ENCODE measurements around the gene TFRC.
"Not testable (repeated sequence)": the region's sequence is repeated elsewhere in the genome, so short reads cannot be mapped to it uniquely, and the experiment has no call there.

TFRC gene

DNA sequence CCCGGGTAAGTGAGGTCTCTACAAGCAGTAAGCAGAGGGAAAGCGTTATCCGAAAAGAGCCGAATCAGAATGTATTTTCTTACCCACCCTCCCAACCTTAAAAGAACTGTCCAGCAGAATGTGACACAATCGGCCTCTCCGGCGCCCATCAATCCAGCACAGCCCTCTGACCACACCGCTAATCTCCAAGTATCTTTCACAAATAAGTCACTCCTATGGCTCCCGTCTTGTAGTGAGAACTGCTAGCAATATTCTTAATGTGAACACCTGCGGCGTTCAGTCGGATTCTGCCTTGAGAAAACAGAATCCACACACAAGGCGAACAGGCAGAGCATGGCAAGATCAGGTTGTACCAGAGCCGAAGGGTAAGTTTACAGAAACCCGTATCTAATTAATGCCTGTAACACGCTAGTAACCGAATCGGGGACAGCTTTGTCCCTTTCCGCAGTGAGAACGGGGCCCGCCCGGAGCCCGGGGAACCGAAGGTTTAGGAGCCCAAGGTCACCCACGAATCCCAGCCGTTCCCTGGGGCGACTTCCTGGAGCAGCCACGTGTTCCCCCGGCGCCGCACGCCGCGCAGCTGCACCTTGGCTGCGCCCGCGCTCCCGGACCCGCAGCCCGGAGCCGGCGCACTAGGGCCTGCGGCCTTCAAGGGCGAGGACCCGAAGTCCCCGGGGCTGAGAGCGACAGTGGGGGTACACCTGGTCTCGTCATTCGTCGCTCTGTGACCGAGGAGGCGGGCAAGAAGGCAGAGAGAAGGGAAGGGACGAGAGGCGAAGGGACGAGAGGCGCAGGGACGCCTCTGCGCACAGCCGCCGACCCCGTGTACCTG is 672 bp downstream of the TFRC start:
- peak; percentile 45 for DNase-seq (ENCODE audit: low read depth)

DNA sequence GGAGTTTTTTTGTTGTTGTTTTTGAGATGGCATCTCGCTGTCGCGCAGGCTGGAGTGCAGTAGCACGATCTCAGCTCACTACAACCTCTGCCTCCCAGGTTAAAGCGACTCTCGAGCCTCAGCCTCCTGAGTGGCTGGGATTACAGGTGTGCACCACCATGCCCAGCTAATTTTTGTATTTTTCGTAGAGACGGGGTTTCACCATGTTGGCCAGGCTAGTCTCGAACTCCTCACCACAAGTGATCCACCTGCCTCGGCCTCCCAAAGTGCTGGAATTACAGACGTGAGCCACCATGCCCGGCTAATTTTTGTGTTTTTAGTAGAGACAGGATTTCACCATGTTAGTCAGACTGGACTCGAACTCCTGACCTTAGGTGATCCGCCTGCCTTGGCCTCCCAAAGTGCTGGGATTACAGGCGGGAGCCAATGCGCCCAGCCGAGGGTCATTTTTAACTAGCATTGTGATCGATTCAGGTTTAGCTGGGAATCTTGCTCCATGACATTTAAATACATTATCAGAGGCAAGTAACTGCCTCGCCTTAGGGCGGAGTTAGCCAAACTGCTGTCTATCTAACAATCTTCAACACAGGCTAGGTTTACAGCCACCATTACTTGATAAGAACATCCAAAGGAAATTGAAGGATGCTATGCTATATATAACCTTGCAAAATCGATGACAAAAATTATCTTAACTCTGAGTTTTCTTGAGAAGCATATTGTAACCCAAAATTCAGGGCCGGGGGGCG is 1.6 kb downstream of the TFRC start:
- DNase-seq (ENCODE audit: low read depth): not testable (repeated sequence)

DNA sequence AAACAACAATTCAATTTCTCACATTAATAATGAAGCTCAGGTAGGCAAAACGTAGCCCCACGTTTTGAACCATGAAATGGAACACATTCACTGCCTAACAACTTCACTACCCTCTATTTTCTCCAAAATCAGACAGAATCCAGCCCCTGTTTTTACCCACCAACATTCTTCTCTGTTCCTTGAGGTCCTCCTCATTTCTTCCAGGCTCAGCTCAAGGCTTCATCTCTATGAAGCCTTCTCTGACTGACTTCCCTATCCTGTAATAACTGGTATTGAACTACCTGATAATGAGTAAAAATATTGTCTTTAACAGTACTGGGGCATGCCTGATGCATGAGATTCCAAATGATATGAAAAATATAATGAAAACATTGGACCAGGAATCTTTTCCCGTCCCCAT is 2.2 kb downstream of the TFRC start:
- no peak for DNase-seq (ENCODE audit: low read depth)

DNA sequence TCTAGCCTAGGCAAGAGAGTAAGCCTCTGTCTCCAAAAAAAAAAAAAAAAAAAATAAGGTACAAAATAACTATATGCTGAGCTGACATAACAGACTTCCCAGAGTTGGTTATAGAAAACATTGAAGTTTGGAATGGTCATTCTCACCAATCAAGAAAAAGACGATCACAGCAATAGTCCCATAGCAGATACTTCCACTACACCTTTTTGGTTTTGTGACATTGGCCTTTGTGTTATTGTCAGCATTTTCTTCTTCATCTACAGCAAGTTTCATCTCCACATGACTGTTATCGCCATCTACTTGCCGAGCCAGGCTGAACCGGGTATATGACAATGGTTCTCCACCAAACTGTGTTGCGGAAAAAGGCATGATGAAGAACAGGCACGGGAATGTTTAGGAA is 6.9 kb downstream of the TFRC start:
- no peak for DNase-seq (ENCODE audit: low read depth)

DNA sequence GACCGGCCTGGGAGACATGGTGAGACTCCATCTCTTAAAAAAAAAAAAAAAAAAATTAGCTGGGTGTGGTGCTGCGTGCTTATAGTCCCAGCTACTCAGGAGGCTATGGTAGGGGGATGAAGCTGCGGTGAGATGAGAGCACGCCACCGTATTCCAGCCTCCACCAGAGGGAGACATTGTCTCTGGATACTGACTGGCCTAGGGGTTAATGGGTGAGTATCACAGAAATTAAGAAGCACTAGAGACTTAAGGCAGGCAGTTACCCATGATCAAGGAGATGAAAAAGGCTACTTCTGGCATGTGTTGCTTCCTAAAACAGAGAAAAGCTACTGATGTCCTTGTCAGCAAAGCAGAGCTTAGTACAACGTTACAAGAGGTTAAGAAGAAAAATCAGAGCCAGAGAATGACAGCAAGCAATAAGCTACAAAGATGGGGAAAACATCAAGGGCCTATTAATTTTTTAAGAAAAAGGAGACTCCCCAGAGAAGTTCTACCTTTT is 8.6 kb downstream of the TFRC start:
- peak; percentile 43 for DNase-seq (ENCODE audit: low read depth)

DNA sequence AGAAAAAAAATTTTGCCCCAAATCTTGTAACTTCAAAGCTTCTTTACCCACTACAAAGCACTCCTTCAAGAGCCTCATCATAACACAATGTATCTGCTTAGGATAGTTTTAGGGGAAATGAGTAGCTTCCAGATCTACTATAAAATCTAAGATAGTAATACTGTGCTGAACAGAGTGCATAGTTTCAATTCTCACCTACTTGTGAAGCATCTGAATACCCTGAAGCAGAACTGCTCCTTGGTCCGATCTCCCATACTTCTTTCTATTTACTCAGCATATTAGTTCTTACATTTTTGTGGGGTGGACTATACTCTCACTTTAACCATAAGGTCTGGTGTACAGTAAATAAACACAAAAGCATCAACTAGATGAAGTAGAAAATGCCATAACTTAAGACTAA is 9.6 kb downstream of the TFRC start:
- no peak for DNase-seq (ENCODE audit: low read depth)

DNA sequence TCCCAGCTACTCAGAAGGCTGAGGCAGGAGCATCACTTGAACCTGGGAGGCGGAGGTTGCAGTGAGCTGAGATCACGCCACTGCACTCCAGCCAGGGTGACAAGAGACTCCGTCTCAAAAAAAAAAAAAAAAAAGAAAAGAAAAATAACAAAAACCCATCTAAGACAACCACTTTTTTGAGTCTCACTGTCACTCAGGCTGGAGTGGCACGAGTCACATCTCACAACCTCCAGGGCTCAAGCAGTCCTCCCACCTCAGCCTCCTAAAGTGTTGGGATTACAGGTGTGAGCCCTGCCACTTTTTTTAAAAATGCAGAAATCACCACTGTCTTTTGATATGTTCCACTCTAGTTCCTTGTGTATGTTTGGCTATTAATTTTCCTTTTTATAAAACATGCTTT is 13.1 kb downstream of the TFRC start:
- DNase-seq (ENCODE audit: low read depth): not testable (repeated sequence)

DNA sequence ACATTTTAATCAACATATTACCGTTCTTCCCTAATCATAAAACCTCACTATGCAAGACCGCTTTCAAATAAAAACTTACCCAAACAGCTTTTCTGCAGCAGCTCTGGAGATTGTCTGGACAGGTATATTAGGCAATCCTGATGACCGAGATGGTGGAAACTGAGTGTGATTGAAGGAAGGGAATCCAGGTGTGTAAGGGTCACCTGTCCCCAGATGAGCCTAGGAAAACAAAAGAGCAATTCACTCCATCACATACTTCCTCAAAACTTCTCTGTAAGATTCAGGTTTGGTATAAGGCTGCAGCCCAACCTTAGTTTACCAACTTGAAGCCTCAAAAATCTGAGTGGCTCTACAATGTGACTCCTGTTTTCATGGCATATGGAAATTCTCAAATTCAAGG is 14.5 kb downstream of the TFRC start:
- DNase-seq (ENCODE audit: low read depth): no peak

DNA sequence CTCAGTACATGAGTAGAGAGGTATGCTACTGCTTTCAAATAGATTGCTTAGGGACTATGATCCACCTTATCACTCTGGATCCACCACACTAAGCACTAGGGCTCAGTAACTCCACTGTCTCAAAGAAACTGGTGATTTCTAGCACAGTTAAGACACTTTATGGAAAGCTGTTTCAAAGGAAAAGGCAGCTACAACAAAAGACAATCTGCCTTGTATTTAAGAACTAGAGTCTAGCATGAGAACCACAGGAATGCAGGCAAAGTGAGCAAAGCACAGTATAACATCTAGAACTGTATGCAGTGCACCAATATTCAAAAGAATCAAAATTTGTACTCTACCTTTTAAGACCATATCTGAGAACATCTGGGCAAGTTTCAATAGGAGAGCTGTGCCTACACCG is 17.9 kb downstream of the TFRC start:
- no peak for DNase-seq (ENCODE audit: low read depth)

DNA sequence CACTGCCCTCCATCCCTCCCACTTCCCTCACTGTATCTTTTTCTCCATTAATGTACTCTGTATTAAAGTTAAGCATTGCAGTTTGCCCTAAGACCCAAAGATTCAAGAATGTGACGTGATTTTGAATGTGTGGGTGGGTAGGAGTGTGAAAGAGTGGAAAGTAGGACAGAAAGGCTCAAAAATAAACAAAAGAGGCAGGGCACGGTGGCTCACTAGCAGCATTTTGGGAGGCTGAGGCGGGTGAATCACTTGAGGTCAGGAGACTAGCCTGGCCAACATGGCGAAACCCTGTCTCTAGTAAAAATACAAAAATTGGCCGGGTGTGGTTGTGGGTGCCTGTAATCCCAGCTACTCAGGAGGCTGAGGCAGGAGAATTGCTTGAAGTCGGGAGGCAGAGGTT is 18.4 kb downstream of the TFRC start:
- DNase-seq (ENCODE audit: low read depth): no peak

DNA sequence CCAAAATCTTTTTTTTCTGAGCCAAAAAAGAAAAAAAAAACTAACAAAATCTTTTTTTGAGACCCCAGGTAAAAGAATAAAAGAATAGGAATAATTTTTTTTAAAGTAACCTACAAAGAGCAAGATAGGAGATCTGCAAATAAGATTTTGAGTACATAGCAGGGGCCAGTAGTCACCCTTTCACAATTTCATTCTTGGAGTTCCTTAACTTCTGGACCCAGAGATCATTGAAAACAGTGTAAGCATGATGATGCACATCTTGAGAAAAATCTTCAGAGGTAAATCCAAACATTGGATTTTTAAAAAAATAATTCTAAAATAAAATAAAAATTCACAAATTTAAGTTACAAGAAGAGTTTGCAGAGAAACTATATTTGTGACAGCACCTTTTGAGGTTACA is 18.8 kb downstream of the TFRC start:
- DNase-seq (ENCODE audit: low read depth): no peak

DNA sequence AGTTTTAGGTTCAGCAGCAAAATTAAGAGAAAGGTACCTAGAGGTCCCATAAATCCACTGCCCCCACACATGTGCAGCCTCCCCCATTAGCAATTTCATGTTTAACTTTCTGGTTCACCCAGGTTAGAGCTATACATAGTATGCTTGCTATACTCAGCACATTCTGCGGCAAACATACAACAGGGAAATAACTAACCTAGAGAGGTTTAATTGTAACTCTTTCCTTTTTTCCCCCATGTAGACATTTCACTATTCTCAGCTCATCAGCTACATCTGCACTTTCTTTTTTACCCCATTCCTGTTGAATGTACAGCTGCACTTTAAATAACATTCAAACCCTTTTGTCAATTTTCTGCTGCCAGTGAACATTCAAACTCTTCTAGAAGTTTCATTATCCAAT is 21.1 kb downstream of the TFRC start:
- DNase-seq (ENCODE audit: low read depth): no peak

DNA sequence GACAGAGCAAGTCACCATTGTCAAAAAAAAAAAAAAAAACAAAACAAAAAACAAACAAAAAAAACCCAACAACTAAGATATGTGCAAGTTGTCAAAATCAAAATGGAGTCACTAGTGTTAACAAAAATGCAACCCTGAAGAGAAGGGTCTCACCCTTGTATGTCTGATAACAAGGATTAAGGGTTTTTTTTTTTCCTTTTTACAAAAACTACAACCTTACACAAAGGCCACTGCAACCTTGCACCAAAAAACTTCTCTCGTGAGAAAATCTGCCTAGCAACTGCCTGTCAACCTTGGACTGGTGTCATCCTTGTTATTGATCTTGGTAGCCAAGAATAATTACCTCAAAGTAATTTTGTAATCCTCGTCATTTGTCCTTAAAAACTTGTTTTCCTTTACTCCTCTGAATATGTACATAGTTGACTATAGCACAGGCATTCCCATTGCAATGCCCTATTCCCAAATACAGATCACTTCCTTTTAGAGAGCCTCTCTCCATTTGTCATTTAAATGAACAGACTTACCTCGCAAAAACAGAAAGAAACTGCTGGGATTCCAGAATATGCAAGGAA is 24.0 kb downstream of the TFRC start:
- DNase-seq (ENCODE audit: low read depth): no peak

DNA sequence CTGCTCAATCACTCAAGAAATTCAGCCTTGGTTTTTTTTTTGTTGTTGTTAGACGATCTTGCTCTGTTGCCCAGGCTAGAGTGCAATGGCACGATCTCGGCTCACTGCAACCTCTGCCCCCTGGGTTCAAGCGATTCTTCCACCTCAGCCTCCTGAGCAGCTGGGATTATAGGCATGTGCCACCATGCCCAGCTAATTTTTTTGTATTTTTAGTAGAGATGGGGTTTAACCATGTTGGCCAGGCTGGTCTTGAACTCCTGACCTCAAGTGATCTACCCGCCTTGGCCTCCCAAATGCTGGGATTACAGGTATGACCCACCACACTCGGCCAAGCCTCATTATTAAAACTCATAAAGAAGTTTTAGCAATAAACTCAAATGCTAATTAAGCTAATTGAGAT is 25.5 kb downstream of the TFRC start:
- not testable (repeated sequence) for DNase-seq (ENCODE audit: low read depth)

DNA sequence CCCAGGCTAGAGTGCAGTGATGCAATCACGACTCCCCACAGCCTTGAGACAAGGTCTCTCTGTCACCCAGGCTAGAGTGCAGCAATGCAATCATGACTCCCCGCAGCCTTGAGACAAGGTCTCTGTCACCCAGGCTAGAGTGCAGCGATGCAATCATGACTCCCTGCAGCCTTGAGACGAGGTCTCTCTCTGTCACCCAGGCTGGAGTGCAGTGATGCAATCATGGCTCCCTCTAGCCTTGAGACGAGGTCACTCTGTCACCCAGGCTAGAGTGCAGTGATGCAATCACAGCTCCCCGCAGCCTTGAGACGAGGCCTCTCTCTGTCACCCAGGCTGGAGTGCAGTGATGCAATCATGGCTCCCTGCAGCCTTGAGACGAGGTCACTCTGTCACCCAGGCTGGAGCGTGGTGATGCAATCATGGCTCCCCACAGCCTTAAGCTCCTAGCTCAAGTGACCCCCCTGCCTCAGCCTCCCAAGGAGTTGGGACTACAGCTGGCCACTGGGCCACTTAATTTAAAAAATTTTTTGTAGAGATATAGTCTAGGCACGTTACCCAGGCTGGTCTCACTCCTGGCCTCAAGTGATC is 26.1 kb downstream of the TFRC start:
- DNase-seq (ENCODE audit: low read depth): no peak

DNA sequence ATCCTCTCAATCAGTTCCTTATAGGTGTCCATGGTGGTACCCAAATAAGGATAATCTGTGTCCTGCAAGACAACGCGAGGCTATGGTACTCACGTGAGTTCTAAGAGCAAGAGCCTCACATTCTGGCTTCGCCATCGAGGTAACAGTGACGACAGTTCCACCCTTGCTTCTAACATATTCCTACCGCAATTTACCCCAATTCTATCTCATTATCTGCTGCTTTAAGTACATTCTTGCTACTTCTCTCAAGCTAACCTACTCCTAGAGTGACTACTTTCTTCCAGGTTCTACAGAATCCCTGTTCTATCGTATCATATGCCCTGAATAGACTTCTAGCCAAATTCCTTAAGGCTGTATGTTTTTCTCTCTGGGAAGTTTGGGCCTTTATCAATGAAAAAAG is 26.6 kb downstream of the TFRC start:
- no peak for DNase-seq (ENCODE audit: low read depth)

DNA sequence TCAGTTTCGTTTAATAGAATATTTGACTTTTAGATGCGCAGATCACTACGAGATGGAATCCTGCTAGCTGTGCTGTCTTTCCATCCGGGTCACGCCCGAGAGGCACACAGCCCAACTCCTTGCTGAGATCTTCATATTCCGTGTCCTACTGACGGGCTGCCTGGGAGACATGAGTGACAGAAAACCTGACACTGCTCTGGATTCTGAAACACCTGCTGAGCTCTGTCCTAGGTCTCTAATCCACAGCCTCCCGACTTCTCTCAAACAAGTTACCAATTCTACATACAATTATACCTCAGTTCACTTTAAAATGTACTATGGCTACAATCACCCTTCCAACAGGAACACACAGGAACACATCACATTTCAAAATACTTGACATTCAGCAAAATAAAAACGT is 27.2 kb downstream of the TFRC start:
- no peak for DNase-seq (ENCODE audit: low read depth)

DNA sequence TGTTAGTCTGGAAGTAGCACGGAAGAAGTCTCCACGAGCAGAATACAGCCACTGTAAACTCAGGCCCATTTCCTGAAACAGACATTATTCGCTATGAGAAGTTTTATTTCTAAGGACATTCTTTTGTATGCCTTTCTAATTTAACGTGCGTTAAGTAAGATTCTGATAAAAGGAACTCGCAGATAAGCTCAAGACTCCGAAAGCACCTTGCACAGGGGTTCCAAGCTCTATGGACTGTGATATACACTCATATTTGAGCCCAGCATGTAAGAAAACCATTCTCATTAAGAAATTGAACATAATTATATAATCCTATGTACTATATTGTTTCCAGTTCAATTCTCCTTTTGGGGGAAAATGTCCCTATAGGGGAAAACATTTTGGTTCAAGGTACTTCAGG is 28.4 kb downstream of the TFRC start:
- DNase-seq (ENCODE audit: low read depth): no peak

DNA sequence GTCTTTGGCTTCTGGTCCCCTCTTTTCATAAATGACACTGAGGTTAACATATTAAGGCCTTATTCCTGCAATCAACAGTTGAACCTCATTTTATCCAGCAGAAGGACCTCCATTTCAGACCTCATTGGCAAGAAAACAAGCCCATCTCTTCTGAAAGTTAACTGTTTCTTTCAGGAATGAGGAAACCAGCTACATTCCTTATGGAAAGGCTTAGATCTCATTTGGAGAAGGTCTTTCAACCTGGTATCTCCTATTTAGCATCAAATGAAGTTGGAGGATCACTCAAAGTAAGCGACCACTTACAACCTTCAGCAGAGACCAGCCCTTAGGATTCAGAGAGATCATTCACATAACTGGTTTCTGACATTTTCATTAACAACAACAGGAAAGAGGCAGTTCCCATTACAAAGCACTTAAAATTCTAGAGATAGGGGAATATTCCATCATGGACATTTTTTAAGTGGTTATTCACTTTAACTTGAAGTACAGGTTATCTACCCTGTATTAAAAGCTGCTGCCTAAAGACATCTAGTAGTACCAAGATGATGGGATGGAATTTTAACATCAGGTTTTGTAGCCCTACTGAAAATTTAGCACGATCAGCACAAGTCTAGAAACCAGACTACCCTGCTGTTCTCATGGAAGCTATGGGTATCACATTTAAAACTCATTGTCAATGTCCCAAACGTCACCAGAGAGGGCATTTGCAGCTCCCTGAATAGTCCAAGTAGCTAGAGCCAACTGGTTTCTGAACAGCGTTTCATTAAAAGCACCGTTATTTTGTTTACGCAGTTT is 30.4 kb downstream of the TFRC start:
- DNase-seq (ENCODE audit: low read depth): no peak

DNA sequence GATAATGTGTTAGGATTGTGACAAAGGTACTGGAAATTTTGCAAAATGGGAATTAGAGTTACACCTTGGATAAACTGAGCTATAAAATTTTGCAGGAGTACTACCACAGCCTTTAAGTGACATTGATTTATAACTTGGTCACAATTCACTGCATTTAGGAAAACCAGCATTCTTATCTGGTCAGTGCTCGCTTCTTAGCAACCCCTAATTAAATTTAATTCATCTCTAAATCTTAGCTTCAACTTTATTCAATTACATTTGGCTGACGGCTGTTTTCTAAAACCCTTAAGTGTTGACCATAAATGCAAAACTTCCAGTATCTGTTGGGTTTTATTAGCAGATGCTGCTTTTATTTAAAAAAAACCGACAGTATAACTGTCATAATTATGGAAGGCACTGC is 31.3 kb downstream of the TFRC start:
- DNase-seq (ENCODE audit: low read depth): no peak

DNA sequence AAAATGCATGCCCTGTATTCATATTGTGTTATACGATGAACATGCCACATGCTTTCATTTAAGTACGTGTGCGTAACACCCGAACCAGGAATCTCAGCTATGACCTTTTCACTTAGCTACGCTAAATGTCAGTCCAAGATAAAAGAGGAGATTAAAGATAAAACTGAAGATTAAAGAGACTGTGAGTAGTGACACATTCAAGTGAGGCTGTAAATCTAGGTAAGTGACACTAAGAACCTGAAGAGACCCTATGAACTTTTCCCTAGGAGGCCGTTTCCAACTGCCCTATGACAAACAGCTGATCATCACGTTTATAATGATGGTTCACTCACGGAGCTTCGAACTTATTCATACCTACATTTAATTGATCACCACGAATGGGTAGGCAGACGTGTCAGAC is 32.2 kb downstream of the TFRC start:
- DNase-seq (ENCODE audit: low read depth): no peak
